DMS153 (cell line): Measurements from ENCODE around the gene SPATA12.
"Not testable (repeated sequence)": the region's sequence is repeated elsewhere in the genome, so short reads cannot be mapped to it uniquely, and the experiment has no call there.

ENCODE experiments used
- DNase-seq: peaks from one replicate; lab custom pipeline; 2025; lab: John Stamatoyannopoulos, UW

SPATA12 gene

GRCh38 chr3:57083266-57083995 lies 23.0 kb downstream of the SPATA12 start:
- DNase-seq, result not testable (repeated sequence)

- no peak for DNase-seq
These were observed 24.7 kb downstream of the SPATA12 start for GRCh38 chr3:57085211-57085610.

- DNase-seq, result no peak
These were observed 25.7 kb downstream of the SPATA12 start for GRCh38 chr3:57086201-57086600.

- DNase-seq, result no peak
These were observed 27.1 kb downstream of the SPATA12 start for GRCh38 chr3:57087361-57088092.

GRCh38 chr3:57088503-57088902 lies 28.0 kb downstream of the SPATA12 start:
- DNase-seq, result no peak

- no peak for DNase-seq
These were observed 28.6 kb downstream of the SPATA12 start for GRCh38 chr3:57089043-57089442.

GRCh38 chr3:57091521-57092273 lies 31.2 kb downstream of the SPATA12 start:
- DNase-seq, result no peak

GRCh38 chr3:57093489-57093888 lies 33.0 kb downstream of the SPATA12 start:
- DNase-seq, result no peak

- no peak for DNase-seq
These were observed 33.6 kb downstream of the SPATA12 start for GRCh38 chr3:57093971-57094535.

GRCh38 chr3:57094575-57094974 lies 34.1 kb downstream of the SPATA12 start:
- DNase-seq, result no peak

GRCh38 chr3:57095363-57095762 lies 34.9 kb downstream of the SPATA12 start:
- no peak for DNase-seq

GRCh38 chr3:57097536-57097935 lies 37.1 kb downstream of the SPATA12 start:
- DNase-seq, result no peak

GRCh38 chr3:57098418-57099310 lies 38.2 kb downstream of the SPATA12 start:
- DNase-seq, result no peak

GRCh38 chr3:57100046-57100695 lies 39.7 kb downstream of the SPATA12 start:
- no peak for DNase-seq

- no peak for DNase-seq
These were observed 45.1 kb downstream of the SPATA12 start for GRCh38 chr3:57105585-57105984.

GRCh38 chr3:57108684-57109083 lies 48.2 kb downstream of the SPATA12 start:
- DNase-seq, result no peak

GRCh38 chr3:57109437-57110199 lies 49.2 kb downstream of the SPATA12 start:
- DNase-seq, result no peak

- no peak for DNase-seq
These were observed 49.8 kb downstream of the SPATA12 start for GRCh38 chr3:57110214-57110613.

- DNase-seq, result peak; percentile 27
These were observed 50.3 kb downstream of the SPATA12 start for GRCh38 chr3:57110798-57111197.

GRCh38 chr3:57112206-57112605 lies 51.7 kb downstream of the SPATA12 start:
- no peak for DNase-seq
